Activated effector memory CD4-positive, alpha-beta T cell treated with anti-CD3 and anti-CD28 coated beads, Interleukin-2, amount 50 U/mL, for 16 hours (primary cell): ENCODE data around the gene FAM3A.

ENCODE experiments used
- DNase-seq: peaks from one replicate; pipeline ENCODE4 v3.0.0-alpha.2; 2020

Gene FAM3A

GRCh38 chrX:154457491-154458115 lies 58.4 kb downstream of the FAM3A start:
- DNase-seq, result peak; percentile 85
